Measurements from ENCODE around the gene STRAP.
"Not testable (repeated sequence)": the region's sequence is repeated elsewhere in the genome, so short reads cannot be mapped to it uniquely, and the experiment has no call there.

Gene STRAP

GRCh38 chr12:15899282-15899870 is 17.2 kb downstream of the STRAP start:
- Histone ChIP-seq H3K27me3 (ENCODE audit: control insufficient read depth in 1 of 2, insufficient read depth in 2 of 2, low read length in 2 of 2) (no peaks in the 10 kb centered on the region), H3K9ac (ENCODE audit: low read length) (no peak overlapping the region), H3K27ac (ENCODE audit: low read depth, low read length) (no peak overlapping the region), H3K4me1 (ENCODE audit: insufficient read depth, low read length) (peaks cover 5% of the 10 kb centered on the region), H3K36me3 (ENCODE audit: insufficient read depth, low read length) (peaks cover 31% of the 10 kb centered on the region), H3K4me3 (ENCODE audit: low read depth in 1 of 2, low read length in 2 of 2) (no peak overlapping the region), H3K9me3 (ENCODE audit: low read length) (no peaks in the 10 kb centered on the region)

- no peaks in the 10 kb centered on the region for H3K4me1 ChIP-seq (ENCODE audit: insufficient read depth, low read length)
- H3K36me3 ChIP-seq (ENCODE audit: insufficient read depth, low read length) = peaks cover 32% of the 10 kb centered on the region
- no peaks in the 10 kb centered on the region for H3K27me3 ChIP-seq (ENCODE audit: control insufficient read depth in 1 of 2, insufficient read depth in 2 of 2, low read length in 2 of 2)
- no peak overlapping the region for H3K4me3 ChIP-seq (ENCODE audit: low read depth in 1 of 2, low read length in 2 of 2)
- H3K9ac ChIP-seq (ENCODE audit: low read length) = no peak overlapping the region
- H3K9me3 ChIP-seq (ENCODE audit: low read length) = no peaks in the 10 kb centered on the region
- no peak overlapping the region for H3K27ac ChIP-seq (ENCODE audit: low read depth, low read length)
Observed at GRCh38 chr12:15904378-15904920, 22.3 kb downstream of the STRAP start.

DNA sequence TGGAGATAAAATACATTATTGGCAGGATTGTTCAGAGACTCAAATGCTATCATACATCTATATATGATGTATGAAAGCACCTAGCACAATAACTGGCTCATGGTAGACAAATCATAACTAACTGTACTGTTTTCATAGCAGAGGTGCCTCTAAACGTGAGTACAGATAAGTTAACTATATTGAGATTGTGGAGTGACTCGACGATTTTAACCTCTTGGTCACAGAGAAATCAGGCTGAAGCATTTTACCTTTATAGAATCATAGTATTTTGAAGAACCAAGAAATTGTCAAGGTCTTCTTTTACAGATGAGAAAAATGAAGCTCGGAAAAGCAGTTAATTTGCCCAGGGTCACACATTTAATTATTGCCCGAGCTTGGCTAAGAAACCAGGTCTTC is 28.3 kb downstream of the STRAP start:
- H3K9me3 ChIP-seq (ENCODE audit: low read length) = no peaks in the 10 kb centered on the region
- H3K36me3 ChIP-seq (ENCODE audit: insufficient read depth, low read length) = peaks cover 6% of the 10 kb centered on the region
- peak overlapping the region in 1 of 2 donors; percentile 88 for H3K4me3 ChIP-seq (ENCODE audit: low read depth in 1 of 2, low read length in 2 of 2)
- peak overlapping the region; percentile 92 for H3K27ac ChIP-seq (ENCODE audit: low read depth, low read length)
- no peak overlapping the region for H3K9ac ChIP-seq (ENCODE audit: low read length)
- no peaks in the 10 kb centered on the region for H3K27me3 ChIP-seq (ENCODE audit: control insufficient read depth in 1 of 2, insufficient read depth in 2 of 2, low read length in 2 of 2)
- H3K4me1 ChIP-seq (ENCODE audit: insufficient read depth, low read length) = peaks cover 6% of the 10 kb centered on the region

- peak within 1 kb of the TSS; percentile 92 for H3K27ac ChIP-seq (ENCODE audit: low read depth, low read length)
- H3K36me3 ChIP-seq (ENCODE audit: insufficient read depth, low read length) = peaks cover 6% of the 10 kb centered on the region
- H3K4me1 ChIP-seq (ENCODE audit: insufficient read depth, low read length) = peaks cover 6% of the 10 kb centered on the region
- H3K27me3 ChIP-seq (ENCODE audit: control insufficient read depth in 1 of 2, insufficient read depth in 2 of 2, low read length in 2 of 2) = no peaks in the 10 kb centered on the region
- H3K4me3 ChIP-seq (ENCODE audit: low read depth in 1 of 2, low read length in 2 of 2) = peak within 1 kb of the TSS; percentile 76 to 88
- H3K9me3 ChIP-seq (ENCODE audit: low read length) = no peaks in the 10 kb centered on the region
- peak within 1 kb of the TSS; percentile 88 for H3K9ac ChIP-seq (ENCODE audit: low read length)
Observed at GRCh38 chr12:15910864-15911721, 28.9 kb downstream of the STRAP start, which contains the start of gene DERA. TSS of gene DERA (plus strand) at chr12:15911332. CDS start at chr12:15911384, 52 bp downstream.

DNA sequence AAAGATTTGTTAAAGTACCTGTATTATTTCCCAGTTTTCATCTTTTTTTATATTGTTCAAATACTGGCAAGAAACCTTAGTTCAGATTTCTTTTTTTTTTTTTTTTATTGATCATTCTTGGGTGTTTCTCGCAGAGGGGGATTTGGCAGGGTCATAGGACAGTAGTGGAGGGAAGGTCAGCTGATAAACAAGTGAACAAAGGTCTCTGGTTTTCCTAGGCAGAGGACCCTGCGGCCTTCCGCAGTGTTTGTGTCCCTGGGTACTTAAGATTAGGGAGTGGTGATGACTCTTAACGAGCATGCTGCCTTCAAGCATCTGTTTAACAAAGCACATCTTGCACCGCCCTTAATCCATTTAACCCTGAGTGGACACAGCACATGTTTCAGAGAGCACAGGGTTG is 29.7 kb downstream of the STRAP start:
- H3K27me3 ChIP-seq (ENCODE audit: control insufficient read depth in 1 of 2, insufficient read depth in 2 of 2, low read length in 2 of 2); H3K9me3 ChIP-seq (ENCODE audit: low read length); H3K4me1 ChIP-seq (ENCODE audit: insufficient read depth, low read length); H3K36me3 ChIP-seq (ENCODE audit: insufficient read depth, low read length): not testable (repeated sequence)
- Histone ChIP-seq H3K9ac (ENCODE audit: low read length) (peak overlapping the region; percentile 88), H3K4me3 (ENCODE audit: low read depth in 1 of 2, low read length in 2 of 2) (peak overlapping the region; percentile 76 to 88), H3K27ac (ENCODE audit: low read depth, low read length) (peak overlapping the region; percentile 92)

DNA sequence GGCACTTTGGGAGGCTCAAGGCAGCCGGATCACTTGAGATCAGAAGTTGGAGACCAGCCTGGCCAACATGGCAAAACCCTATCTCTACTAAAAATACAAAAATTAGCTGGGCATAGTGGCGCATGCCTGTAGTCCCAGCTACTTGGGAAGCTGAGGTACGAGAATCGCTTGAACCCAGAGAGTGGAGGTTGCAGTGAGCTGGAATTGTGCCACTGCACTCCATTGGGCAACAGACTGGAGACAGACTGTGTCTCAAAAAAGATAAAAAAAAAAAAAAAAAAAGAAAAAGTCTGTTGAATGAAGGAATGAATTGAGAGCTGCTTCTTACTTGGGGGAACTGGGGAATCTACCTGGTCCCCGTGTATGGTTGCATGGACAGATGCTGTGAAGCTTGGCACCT is 31.9 kb downstream of the STRAP start:
- peaks cover 17% of the 10 kb centered on the region for H3K4me1 ChIP-seq (ENCODE audit: insufficient read depth, low read length)
- H3K4me3 ChIP-seq (ENCODE audit: low read depth in 1 of 2, low read length in 2 of 2); H3K27me3 ChIP-seq (ENCODE audit: control insufficient read depth in 1 of 2, insufficient read depth in 2 of 2, low read length in 2 of 2); H3K27ac ChIP-seq (ENCODE audit: low read depth, low read length); H3K36me3 ChIP-seq (ENCODE audit: insufficient read depth, low read length); H3K9ac ChIP-seq (ENCODE audit: low read length); H3K9me3 ChIP-seq (ENCODE audit: low read length): not testable (repeated sequence)

DNA sequence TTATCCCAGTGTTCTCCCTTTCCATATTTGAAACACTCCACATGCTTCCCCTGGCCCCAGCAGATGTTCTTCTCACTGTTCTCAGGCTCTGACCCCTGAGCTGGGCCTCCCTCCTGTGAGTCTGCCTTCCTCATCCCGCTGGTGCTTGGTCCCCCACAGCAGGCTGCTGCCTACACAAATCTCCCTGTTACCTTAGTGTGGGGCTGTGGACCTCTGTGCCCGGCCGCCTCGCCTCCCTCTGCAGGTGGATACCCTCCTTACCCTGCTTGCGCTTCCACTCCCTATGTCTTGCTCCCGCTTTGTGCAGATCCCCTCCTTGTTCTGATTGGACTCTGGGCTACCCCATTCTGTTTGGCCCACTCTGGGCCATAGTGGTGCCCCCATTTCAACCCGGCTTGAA is 35.9 kb downstream of the STRAP start:
- no peaks in the 10 kb centered on the region for H3K27me3 ChIP-seq (ENCODE audit: control insufficient read depth in 1 of 2, insufficient read depth in 2 of 2, low read length in 2 of 2)
- H3K9me3 ChIP-seq (ENCODE audit: low read length) = no peaks in the 10 kb centered on the region
- H3K9ac ChIP-seq (ENCODE audit: low read length) = no peak overlapping the region
- H3K4me1 ChIP-seq (ENCODE audit: insufficient read depth, low read length) = peaks cover 24% of the 10 kb centered on the region
- H3K36me3 ChIP-seq (ENCODE audit: insufficient read depth, low read length) = no peaks in the 10 kb centered on the region
- H3K4me3 ChIP-seq (ENCODE audit: low read depth in 1 of 2, low read length in 2 of 2) = no peak overlapping the region
- peak overlapping the region; percentile 42 for H3K27ac ChIP-seq (ENCODE audit: low read depth, low read length)

DNA sequence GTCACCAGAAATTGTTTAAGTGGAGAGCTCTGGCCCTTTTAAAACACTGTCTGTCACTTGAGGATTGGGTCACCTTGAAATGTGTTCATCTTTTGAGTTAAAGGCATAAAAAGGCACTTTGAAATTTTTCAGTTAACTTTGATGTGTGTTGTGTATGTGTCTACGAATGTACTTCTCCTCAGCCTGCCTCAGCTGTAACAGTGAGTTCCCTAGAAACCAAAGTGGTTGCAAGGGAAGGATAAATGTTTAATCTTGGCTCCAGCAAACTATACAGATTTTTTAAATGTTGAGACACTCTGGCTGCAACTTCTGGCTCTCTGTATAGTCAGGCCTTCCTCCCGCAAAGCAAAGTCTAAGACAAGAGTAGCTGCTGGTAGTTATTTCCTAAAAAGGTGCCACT is 37.2 kb downstream of the STRAP start:
- Histone ChIP-seq H3K36me3 (ENCODE audit: insufficient read depth, low read length) (no peaks in the 10 kb centered on the region), H3K4me1 (ENCODE audit: insufficient read depth, low read length) (peaks cover 24% of the 10 kb centered on the region), H3K27ac (ENCODE audit: low read depth, low read length) (peak overlapping the region; percentile 57), H3K27me3 (ENCODE audit: control insufficient read depth in 1 of 2, insufficient read depth in 2 of 2, low read length in 2 of 2) (no peaks in the 10 kb centered on the region), H3K9me3 (ENCODE audit: low read length) (no peaks in the 10 kb centered on the region), H3K9ac (ENCODE audit: low read length) (no peak overlapping the region), H3K4me3 (ENCODE audit: low read depth in 1 of 2, low read length in 2 of 2) (no peak overlapping the region)

GRCh38 chr12:15924956-15925355 is 42.8 kb downstream of the STRAP start:
- Histone ChIP-seq H3K4me3 (ENCODE audit: low read depth in 1 of 2, low read length in 2 of 2) (no peak overlapping the region), H3K27ac (ENCODE audit: low read depth, low read length) (no peak overlapping the region), H3K9me3 (ENCODE audit: low read length) (no peaks in the 10 kb centered on the region), H3K9ac (ENCODE audit: low read length) (no peak overlapping the region), H3K36me3 (ENCODE audit: insufficient read depth, low read length) (no peaks in the 10 kb centered on the region), H3K4me1 (ENCODE audit: insufficient read depth, low read length) (peaks cover 21% of the 10 kb centered on the region), H3K27me3 (ENCODE audit: control insufficient read depth in 1 of 2, insufficient read depth in 2 of 2, low read length in 2 of 2) (no peaks in the 10 kb centered on the region)

- peak overlapping the region in 1 of 2 donors; percentile 8 for H3K4me3 ChIP-seq (ENCODE audit: low read depth in 1 of 2, low read length in 2 of 2)
- H3K4me1 ChIP-seq (ENCODE audit: insufficient read depth, low read length) = peaks cover 16% of the 10 kb centered on the region
- no peak overlapping the region for H3K27ac ChIP-seq (ENCODE audit: low read depth, low read length)
- H3K36me3 ChIP-seq (ENCODE audit: insufficient read depth, low read length) = no peaks in the 10 kb centered on the region
- no peak overlapping the region for H3K9ac ChIP-seq (ENCODE audit: low read length)
- H3K9me3 ChIP-seq (ENCODE audit: low read length) = no peaks in the 10 kb centered on the region
- H3K27me3 ChIP-seq (ENCODE audit: control insufficient read depth in 1 of 2, insufficient read depth in 2 of 2, low read length in 2 of 2) = no peaks in the 10 kb centered on the region
Observed at GRCh38 chr12:15928346-15928745, 46.2 kb downstream of the STRAP start.

- no peaks in the 10 kb centered on the region for H3K27me3 ChIP-seq (ENCODE audit: control insufficient read depth in 1 of 2, insufficient read depth in 2 of 2, low read length in 2 of 2)
- H3K36me3 ChIP-seq (ENCODE audit: insufficient read depth, low read length) = no peaks in the 10 kb centered on the region
- peaks cover 16% of the 10 kb centered on the region for H3K4me1 ChIP-seq (ENCODE audit: insufficient read depth, low read length)
- no peak overlapping the region for H3K27ac ChIP-seq (ENCODE audit: low read depth, low read length)
- no peaks in the 10 kb centered on the region for H3K9me3 ChIP-seq (ENCODE audit: low read length)
- H3K9ac ChIP-seq (ENCODE audit: low read length) = no peak overlapping the region
- peak overlapping the region in 1 of 2 donors; percentile 8 for H3K4me3 ChIP-seq (ENCODE audit: low read depth in 1 of 2, low read length in 2 of 2)
Observed at GRCh38 chr12:15928870-15929571, 46.8 kb downstream of the STRAP start.
